GM12873 (cell line): ENCODE measurements around the gene TRIP10.

Experiments used
- CTCF ChIP-seq: IDR thresholded peaks from 2 replicates; pipeline ENCODE4 v1.5.1; 2012; ENCODE audit warnings: low read depth, mild to moderate bottlenecking, moderate library complexity, low read length, control low read depth; ENCODE audit not compliant: insufficient read depth; ENCODE audit errors: missing control alignments

TRIP10 gene

GRCh38 chr19:6723108-6723618, 16.3 kb upstream of the TRIP10 start:
- no peak for TF ChIP-seq CTCF

GRCh38 chr19:6723738-6724137, 15.7 kb upstream of the TRIP10 start:
- TF ChIP-seq CTCF: no peak

- no peak for TF ChIP-seq CTCF
Observed at GRCh38 chr19:6724631-6725492, 14.6 kb upstream of the TRIP10 start.

GRCh38 chr19:6725513-6726231, 13.8 kb upstream of the TRIP10 start:
- TF ChIP-seq CTCF: no peak

GRCh38 chr19:6728346-6728745, 11.1 kb upstream of the TRIP10 start:
- TF ChIP-seq CTCF: no peak

GRCh38 chr19:6729573-6730152, 9.8 kb upstream of the TRIP10 start:
- no peak for TF ChIP-seq CTCF

- TF ChIP-seq CTCF: no peak
Observed at GRCh38 chr19:6730153-6730804, 9.2 kb upstream of the TRIP10 start.
